Measurements from ENCODE around the gene GLIS1.

DNA sequence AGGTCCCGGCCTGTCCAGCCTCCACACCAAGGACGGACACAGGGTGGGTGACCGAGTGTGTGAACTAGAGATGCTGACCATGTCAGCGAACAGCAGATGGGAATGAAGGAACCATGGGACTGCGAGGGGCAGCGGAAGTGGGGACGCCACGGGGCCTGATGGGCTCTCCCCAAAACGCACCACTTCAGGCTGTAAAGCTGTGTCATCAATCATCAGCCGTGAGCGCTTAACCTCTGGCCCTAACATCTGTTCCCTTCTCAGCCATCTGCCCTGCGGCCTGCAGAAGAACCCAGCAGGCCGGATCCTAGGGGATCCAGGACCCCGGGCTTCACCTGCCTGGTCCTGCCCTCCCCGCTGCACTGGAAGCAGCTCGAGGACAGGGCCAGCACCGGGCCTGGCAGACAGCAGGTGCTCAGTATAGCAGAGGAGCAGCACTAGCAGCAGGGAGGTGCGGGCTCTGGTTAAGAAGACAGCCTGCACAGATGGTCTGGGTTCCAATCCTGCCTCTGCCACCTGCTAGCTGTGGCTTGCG is 221.1 kb downstream of the GLIS1 start:
- TF ChIP-seq POLR2A (IDR thresholded peaks at IDR 0.05) = no peak
- TF ChIP-seq, protein P1, sequence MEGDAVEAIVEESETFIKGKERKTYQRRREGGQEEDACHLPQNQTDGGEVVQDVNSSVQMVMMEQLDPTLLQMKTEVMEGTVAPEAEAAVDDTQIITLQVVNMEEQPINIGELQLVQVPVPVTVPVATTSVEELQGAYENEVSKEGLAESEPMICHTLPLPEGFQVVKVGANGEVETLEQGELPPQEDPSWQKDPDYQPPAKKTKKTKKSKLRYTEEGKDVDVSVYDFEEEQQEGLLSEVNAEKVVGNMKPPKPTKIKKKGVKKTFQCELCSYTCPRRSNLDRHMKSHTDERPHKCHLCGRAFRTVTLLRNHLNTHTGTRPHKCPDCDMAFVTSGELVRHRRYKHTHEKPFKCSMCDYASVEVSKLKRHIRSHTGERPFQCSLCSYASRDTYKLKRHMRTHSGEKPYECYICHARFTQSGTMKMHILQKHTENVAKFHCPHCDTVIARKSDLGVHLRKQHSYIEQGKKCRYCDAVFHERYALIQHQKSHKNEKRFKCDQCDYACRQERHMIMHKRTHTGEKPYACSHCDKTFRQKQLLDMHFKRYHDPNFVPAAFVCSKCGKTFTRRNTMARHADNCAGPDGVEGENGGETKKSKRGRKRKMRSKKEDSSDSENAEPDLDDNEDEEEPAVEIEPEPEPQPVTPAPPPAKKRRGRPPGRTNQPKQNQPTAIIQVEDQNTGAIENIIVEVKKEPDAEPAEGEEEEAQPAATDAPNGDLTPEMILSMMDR (IDR thresholded peaks at IDR 0.05) = no peak
